Measurements from ENCODE around the gene VSX2. TPM values are rescaled to one million over a fixed set of nuclear protein-coding genes. Genes with fewer than 3 reads are reported as not detected.
A peak's percentile ranks its signal among the peaks of the same experiment; 100 is the strongest.

VSX2 gene
- total and polyA plus RNA-seq, 4 donors = not detected

GRCh38 chr14:74249433-74250375, 10.5 kb downstream of the VSX2 start:
- Histone ChIP-seq H3K36me3 (ENCODE audit: control insufficient read depth in 1 of 2, insufficient read depth in 2 of 2, low read length in 1 of 2) (no peaks in the 10 kb centered on the region), H3K4me1 (ENCODE audit: control insufficient read depth in 1 of 2, insufficient read depth in 2 of 2, low read length in 2 of 2) (no peaks in the 10 kb centered on the region), H3K4me3 (ENCODE audit: low read length in 2 of 2) (no peak overlapping the region), H3K27me3 (ENCODE audit: control insufficient read depth in 1 of 2, insufficient read depth in 2 of 2, low read length in 1 of 2) (no peaks in the 10 kb centered on the region), H3K27ac (ENCODE audit: low read depth in 1 of 2, low read length in 2 of 2) (no peak overlapping the region), H3K9me3 (ENCODE audit: control insufficient read depth, low read length) (no peaks in the 10 kb centered on the region)
- DNase-seq = no peak
- WGBS, 2 donors = 67 to 70% methylated on average over 12 of the region's 12 CpGs
- ATAC-seq (ENCODE audit: low FRiP score) = no peak
- intact Hi-C loops (cut with DNase I) = loop anchor here (5.0 to 10.0 kb wide), 2 partner anchors 32 to 135 kb away; no protein-coding TSS in a partner anchor

GRCh38 chr14:74255281-74255680, 16.0 kb downstream of the VSX2 start:
- ATAC-seq (ENCODE audit: low FRiP score) (no peak), DNase-seq (no peak)
- Histone ChIP-seq H3K4me1 (ENCODE audit: control insufficient read depth in 1 of 2, insufficient read depth in 2 of 2, low read length in 2 of 2) (no peaks in the 10 kb centered on the region), H3K9me3 (ENCODE audit: control insufficient read depth, low read length) (no peaks in the 10 kb centered on the region), H3K4me3 (ENCODE audit: low read length in 2 of 2) (no peak overlapping the region), H3K36me3 (ENCODE audit: control insufficient read depth in 1 of 2, insufficient read depth in 2 of 2, low read length in 1 of 2) (no peaks in the 10 kb centered on the region), H3K27me3 (ENCODE audit: control insufficient read depth in 1 of 2, insufficient read depth in 2 of 2, low read length in 1 of 2) (no peaks in the 10 kb centered on the region), H3K27ac (ENCODE audit: low read depth in 1 of 2, low read length in 2 of 2) (no peak overlapping the region)
- intact Hi-C loops (cut with DNase I) = loop anchor here in 1 of 2 donors (5.0 to 10.0 kb wide), 2 partner anchors 33 to 140 kb away; no protein-coding TSS in a partner anchor
- 80 to 87% methylated on average over 3 of the region's 3 CpGs for WGBS, 2 donors

GRCh38 chr14:74257078-74257940, 18.1 kb downstream of the VSX2 start:
- H3K27ac ChIP-seq (ENCODE audit: low read depth in 1 of 2, low read length in 2 of 2) = no peak overlapping the region
- no peaks in the 10 kb centered on the region for H3K27me3 ChIP-seq (ENCODE audit: control insufficient read depth in 1 of 2, insufficient read depth in 2 of 2, low read length in 1 of 2)
- ATAC-seq (ENCODE audit: low FRiP score) (peak; percentile 90), DNase-seq (peak in 1 of 2 donors; percentile 85)
- no peaks in the 10 kb centered on the region for H3K4me1 ChIP-seq (ENCODE audit: control insufficient read depth in 1 of 2, insufficient read depth in 2 of 2, low read length in 2 of 2)
- 1% methylated on average over 63 to 68 of the region's 68 CpGs for WGBS, 2 donors
- H3K36me3 ChIP-seq (ENCODE audit: control insufficient read depth in 1 of 2, insufficient read depth in 2 of 2, low read length in 1 of 2) = no peaks in the 10 kb centered on the region
- peak overlapping the region; percentile 63 to 89 for H3K4me3 ChIP-seq (ENCODE audit: low read length in 2 of 2)
- H3K9me3 ChIP-seq (ENCODE audit: control insufficient read depth, low read length) = no peaks in the 10 kb centered on the region
- intact Hi-C loops (cut with DNase I) = loop anchor here (2.0 to 10.0 kb wide), 3 partner anchors 35 to 147 kb away; no protein-coding TSS in a partner anchor

- Histone ChIP-seq H3K9me3 (ENCODE audit: control insufficient read depth, low read length) (no peaks in the 10 kb centered on the region), H3K36me3 (ENCODE audit: control insufficient read depth in 1 of 2, insufficient read depth in 2 of 2, low read length in 1 of 2) (no peaks in the 10 kb centered on the region), H3K27me3 (ENCODE audit: control insufficient read depth in 1 of 2, insufficient read depth in 2 of 2, low read length in 1 of 2) (no peaks in the 10 kb centered on the region), H3K4me3 (ENCODE audit: low read length in 2 of 2) (peak overlapping the region; percentile 63 to 89), H3K27ac (ENCODE audit: low read depth in 1 of 2, low read length in 2 of 2) (no peak overlapping the region), H3K4me1 (ENCODE audit: control insufficient read depth in 1 of 2, insufficient read depth in 2 of 2, low read length in 2 of 2) (no peaks in the 10 kb centered on the region)
- ATAC-seq (ENCODE audit: low FRiP score) (no peak), DNase-seq (no peak)
- intact Hi-C loops (cut with DNase I) = loop anchor here (2.0 to 10.0 kb wide), 3 partner anchors 36 to 147 kb away; no protein-coding TSS in a partner anchor
- WGBS, 2 donors = 8 to 9% methylated on average over 56 of the region's 56 CpGs
Observed at GRCh38 chr14:74257941-74258763, 18.9 kb downstream of the VSX2 start.

- H3K9me3 ChIP-seq (ENCODE audit: control insufficient read depth, low read length) = no peaks in the 10 kb centered on the region
- H3K27me3 ChIP-seq (ENCODE audit: control insufficient read depth in 1 of 2, insufficient read depth in 2 of 2, low read length in 1 of 2) = no peaks in the 10 kb centered on the region
- WGBS, 2 donors = 68 to 83% methylated on average over 3 of the region's 3 CpGs
- H3K4me1 ChIP-seq (ENCODE audit: control insufficient read depth in 1 of 2, insufficient read depth in 2 of 2, low read length in 2 of 2) = no peaks in the 10 kb centered on the region
- intact Hi-C loops (cut with DNase I) = loop anchor here in 1 of 2 donors (5.0 to 10.0 kb wide), 2 partner anchors 36 to 144 kb away; no protein-coding TSS in a partner anchor
- DNase-seq (no peak), ATAC-seq (ENCODE audit: low FRiP score) (no peak)
- H3K4me3 ChIP-seq (ENCODE audit: low read length in 2 of 2) = no peak overlapping the region
- no peak overlapping the region for H3K27ac ChIP-seq (ENCODE audit: low read depth in 1 of 2, low read length in 2 of 2)
- no peaks in the 10 kb centered on the region for H3K36me3 ChIP-seq (ENCODE audit: control insufficient read depth in 1 of 2, insufficient read depth in 2 of 2, low read length in 1 of 2)
Observed at GRCh38 chr14:74258764-74259035, 19.5 kb downstream of the VSX2 start.

- no peak for DNase-seq
- H3K4me1 ChIP-seq (ENCODE audit: control insufficient read depth in 1 of 2, insufficient read depth in 2 of 2, low read length in 2 of 2) = no peaks in the 10 kb centered on the region
- H3K36me3 ChIP-seq (ENCODE audit: control insufficient read depth in 1 of 2, insufficient read depth in 2 of 2, low read length in 1 of 2) = no peaks in the 10 kb centered on the region
- no peaks in the 10 kb centered on the region for H3K27me3 ChIP-seq (ENCODE audit: control insufficient read depth in 1 of 2, insufficient read depth in 2 of 2, low read length in 1 of 2)
- intact Hi-C loops (cut with DNase I) = loop anchor here in 1 of 2 donors (5.0 to 10.0 kb wide), 2 partner anchors 37 to 145 kb away; no protein-coding TSS in a partner anchor
- WGBS, 2 donors = 98% methylated on average over 12 of the region's 12 CpGs
- no peak overlapping the region for H3K4me3 ChIP-seq (ENCODE audit: low read length in 2 of 2)
- H3K9me3 ChIP-seq (ENCODE audit: control insufficient read depth, low read length) = no peaks in the 10 kb centered on the region
- no peak for ATAC-seq (ENCODE audit: low FRiP score)
- H3K27ac ChIP-seq (ENCODE audit: low read depth in 1 of 2, low read length in 2 of 2) = no peak overlapping the region
Observed at GRCh38 chr14:74259513-74259912, 20.3 kb downstream of the VSX2 start.

GRCh38 chr14:74260525-74261233, 21.4 kb downstream of the VSX2 start:
- WGBS, 2 donors = 89 to 92% methylated on average over 25 to 29 of the region's 29 CpGs
- Histone ChIP-seq H3K27me3 (ENCODE audit: control insufficient read depth in 1 of 2, insufficient read depth in 2 of 2, low read length in 1 of 2) (no peaks in the 10 kb centered on the region), H3K4me3 (ENCODE audit: low read length in 2 of 2) (no peak overlapping the region), H3K36me3 (ENCODE audit: control insufficient read depth in 1 of 2, insufficient read depth in 2 of 2, low read length in 1 of 2) (no peaks in the 10 kb centered on the region), H3K4me1 (ENCODE audit: control insufficient read depth in 1 of 2, insufficient read depth in 2 of 2, low read length in 2 of 2) (no peaks in the 10 kb centered on the region), H3K9me3 (ENCODE audit: control insufficient read depth, low read length) (no peaks in the 10 kb centered on the region), H3K27ac (ENCODE audit: low read depth in 1 of 2, low read length in 2 of 2) (no peak overlapping the region)
- intact Hi-C loops (cut with DNase I) = no loop called here
- ATAC-seq (ENCODE audit: low FRiP score) (no peak), DNase-seq (no peak)
